PC-9 (cell line): ENCODE results near the gene CDH16. TPM values are rescaled to one million over a fixed set of nuclear protein-coding genes. Genes with fewer than 3 reads are reported as not detected.

Experiments
- BruUV-seq: library from RNA; stranded (reverse); fragments of 400-500 nt; replicated peaks from 2 replicates; lab custom pipeline; 2021; lab: Mats Ljungman, UMichigan
- CTCF ChIA-PET: fragments of 300-600 bp; sonication (Branson Sonifier 250); formaldehyde crosslinking; loops from one replicate; lab custom pipeline; 2022; ENCODE audit warnings: antibody characterized with exemption; lab: Charles Lee
- POLR2A ChIA-PET: fragments of 300-600 bp; sonication (Branson Sonifier 250); formaldehyde crosslinking; loops from one replicate; lab custom pipeline; 2022; ENCODE audit warnings: antibody characterized with exemption; ENCODE audit not compliant: unreplicated experiment; lab: Charles Lee
- DNase-seq, 2 experiments: peaks; one replicate each; pipeline versions ENCODE4 v3.0.0 to v3.0.0-alpha.2; 2015 to 2022; ENCODE audit warnings: mixed read lengths in 1 of 2
- H2AFZ ChIP-seq: fragments of 200-600 bp; sonication (generic); 2 replicates; pipeline ENCODE4 v1.8.1; 2017; ENCODE audit warnings: antibody characterized with exemption
- H3F3A ChIP-seq: fragments of 200-600 bp; sonication (generic); 2 replicates; pipeline ENCODE4 v1.8.1; 2017; ENCODE audit warnings: antibody characterized with exemption, mild to moderate bottlenecking, low read depth; ENCODE audit not compliant: insufficient read depth
- H3K27ac ChIP-seq: fragments of 200-600 bp; sonication (generic); 2 replicates; pipeline ENCODE4 v1.6.1; 2016; ENCODE audit warnings: mixed run types
- H3K27me3 ChIP-seq: fragments of 200-600 bp; sonication (generic); 2 replicates; pipeline ENCODE4 v1.6.1; 2016; ENCODE audit warnings: low read depth, mixed run types; ENCODE audit not compliant: insufficient read depth
- H3K36me3 ChIP-seq: fragments of 200-600 bp; sonication (generic); 2 replicates; pipeline ENCODE4 v1.6.1; 2016; ENCODE audit warnings: low read depth, mixed run types
- H3K4me1 ChIP-seq: fragments of 200-600 bp; sonication (generic); replicated peaks from 2 replicates; pipeline ENCODE4 v1.6.1; 2016; ENCODE audit warnings: mixed run types; ENCODE audit not compliant: insufficient read depth
- H3K4me2 ChIP-seq: fragments of 200-600 bp; sonication (generic); 2 replicates; pipeline ENCODE4 v1.6.1; 2017; ENCODE audit warnings: mixed run types
- H3K4me3 ChIP-seq: fragments of 200-600 bp; sonication (generic); 2 replicates; pipeline ENCODE4 v1.6.1; 2016; ENCODE audit warnings: mixed run types
- H3K79me2 ChIP-seq: fragments of 200-600 bp; sonication (generic); 2 replicates; pipeline ENCODE4 v1.6.1; 2017; ENCODE audit warnings: low read depth, mixed run types
- H3K9me2 ChIP-seq: fragments of 200-600 bp; sonication (generic); 2 replicates; pipeline ENCODE4 v1.8.1; 2017; ENCODE audit warnings: mild to moderate bottlenecking; ENCODE audit not compliant: insufficient read depth
- H3K9me3 ChIP-seq: fragments of 200-600 bp; sonication (generic); 2 replicates; pipeline ENCODE4 v1.8.1; 2016; ENCODE audit warnings: low read depth; ENCODE audit not compliant: insufficient read depth
- H4K20me1 ChIP-seq: fragments of 200-600 bp; sonication (generic); 2 replicates; pipeline ENCODE4 v1.8.1; 2017; ENCODE audit not compliant: insufficient read depth
- CTCF ChIP-seq: fragments of 200-600 bp; sonication (generic); conservative IDR thresholded peaks from 2 replicates; pipeline ENCODE4 v1.6.1; 2017; ENCODE audit warnings: mixed run types, antibody characterized with exemption, mild to moderate bottlenecking, moderate library complexity
- EZH2 ChIP-seq: fragments of 200-600 bp; sonication (generic); IDR thresholded peaks from 2 replicates; pipeline ENCODE4 v1.8.0; 2017; ENCODE audit warnings: antibody characterized with exemption, low read depth
- intact Hi-C: fragments of 100-400 bp; cut with micrococcal nuclease; formaldehyde crosslinking; loops from one replicate; pipeline ENCODE4 v1.10.0; 2022; ENCODE audit not compliant: unreplicated experiment
- total RNA-seq: library from RNA; stranded (reverse); gene quantifications from 2 replicates; pipeline ENCODE4 v1.2.3, GENCODE V29; 2021

CDH16 gene
- total RNA-seq, 1 experiment from 2014 or later, result not detected

- no peak overlapping the region for H3K4me2 ChIP-seq
- DNase-seq, result no peak
- H3K4me3 ChIP-seq, result no peak overlapping the region
- no peaks in the 10 kb centered on the region for H3K36me3 ChIP-seq
- H3K79me2 ChIP-seq, result no peaks in the 10 kb centered on the region
- CTCF ChIA-PET, result no interaction called here
- POLR2A ChIA-PET, result no interaction called here
- no peak overlapping the region for H3K27ac ChIP-seq
- intact Hi-C loops, result no loop called here
- TF ChIP-seq EZH2, result no peak
- TF ChIP-seq CTCF, result no peak
- H3K27me3 ChIP-seq, result no peaks in the 10 kb centered on the region
- BruUV-seq, result no TSS peak
- peaks cover 26% of the 10 kb centered on the region for H3K4me1 ChIP-seq
- H3K9me2 ChIP-seq, result no peaks in the 10 kb centered on the region
- H2AFZ ChIP-seq, result no peak overlapping the region
- no peaks in the 10 kb centered on the region for H4K20me1 ChIP-seq
- H3K9me3 ChIP-seq, result no peaks in the 10 kb centered on the region
- H3F3A ChIP-seq, result peaks cover 16% of the 10 kb centered on the region; the same call in 1 of the 2 replicates
These were observed 4.6 kb upstream of the CDH16 start for GRCh38 chr16:66923247-66923731.

GRCh38 chr16:66921729-66922450, 3.2 kb upstream of the CDH16 start:
- ChIA-PET CTCF (no interaction called here), POLR2A (no interaction called here)
- Histone ChIP-seq H2AFZ (no peak overlapping the region), H3K9me3 (no peaks in the 10 kb centered on the region), H3K36me3 (no peaks in the 10 kb centered on the region), H3K4me3 (no peak overlapping the region), H3K27me3 (no peaks in the 10 kb centered on the region), H3K4me2 (no peak overlapping the region), H3K4me1 (peaks cover 12% of the 10 kb centered on the region), H3K27ac (no peak overlapping the region), H3F3A (peaks cover 6% of the 10 kb centered on the region; the same call in 1 of the 2 replicates), H3K79me2 (no peaks in the 10 kb centered on the region), H4K20me1 (no peaks in the 10 kb centered on the region), H3K9me2 (no peaks in the 10 kb centered on the region)
- no peak for DNase-seq
- BruUV-seq, result no TSS peak
- no peak for TF ChIP-seq CTCF
- no peak for TF ChIP-seq EZH2
- intact Hi-C loops, result no loop called here

GRCh38 chr16:66920924-66921680, 2.4 kb upstream of the CDH16 start:
- Histone ChIP-seq H3F3A (no peaks in the 10 kb centered on the region; the same call in 1 of the 2 replicates), H3K79me2 (no peaks in the 10 kb centered on the region), H4K20me1 (no peaks in the 10 kb centered on the region), H3K4me1 (peaks cover 4% of the 10 kb centered on the region), H3K4me2 (no peak overlapping the region), H3K9me2 (no peaks in the 10 kb centered on the region), H3K4me3 (no peak overlapping the region), H3K36me3 (no peaks in the 10 kb centered on the region), H3K9me3 (no peaks in the 10 kb centered on the region), H3K27ac (no peak overlapping the region), H3K27me3 (no peaks in the 10 kb centered on the region), H2AFZ (no peak overlapping the region)
- intact Hi-C loops, result no loop called here
- POLR2A ChIA-PET, result no interaction called here
- DNase-seq, result no peak
- CTCF ChIA-PET, result no interaction called here
- TF ChIP-seq EZH2 (no peak), CTCF (no peak)
- no TSS peak for BruUV-seq
